ENCODE measurements around the gene MAN2A1.

The MAN2A1 gene

GRCh38 chr5:109769597-109770291 lies 80.0 kb downstream of the MAN2A1 start:
- H3K9me3 ChIP-seq = no peaks in the 10 kb centered on the region
- no peak for TF ChIP-seq CTCF (IDR thresholded peaks at IDR 0.05)
- H3K4me3 ChIP-seq (ENCODE audit: low read depth in 1 of 2, low read length in 1 of 2) = no peak overlapping the region
- no peaks in the 10 kb centered on the region for H3K4me1 ChIP-seq (ENCODE audit: control insufficient read depth in 1 of 2, insufficient read depth in 1 of 2, low read depth in 1 of 2, low read length in 1 of 2)
- H3K27me3 ChIP-seq = no peaks in the 10 kb centered on the region
- peaks cover 26% of the 10 kb centered on the region for H3K36me3 ChIP-seq
- H3K27ac ChIP-seq = no peak overlapping the region

GRCh38 chr5:109775130-109775529 lies 85.4 kb downstream of the MAN2A1 start:
- H3K27ac ChIP-seq = no peak overlapping the region
- TF ChIP-seq CTCF (IDR thresholded peaks at IDR 0.05) = no peak
- no peaks in the 10 kb centered on the region for H3K27me3 ChIP-seq
- no peaks in the 10 kb centered on the region for H3K9me3 ChIP-seq
- no peaks in the 10 kb centered on the region for H3K4me1 ChIP-seq (ENCODE audit: control insufficient read depth in 1 of 2, insufficient read depth in 1 of 2, low read depth in 1 of 2, low read length in 1 of 2)
- H3K36me3 ChIP-seq = peaks cover 21% of the 10 kb centered on the region
- no peak overlapping the region for H3K4me3 ChIP-seq (ENCODE audit: low read depth in 1 of 2, low read length in 1 of 2)

- no peaks in the 10 kb centered on the region for H3K9me3 ChIP-seq
- H3K36me3 ChIP-seq = peaks cover 6% of the 10 kb centered on the region
- H3K4me3 ChIP-seq (ENCODE audit: low read depth in 1 of 2, low read length in 1 of 2) = no peak overlapping the region
- no peaks in the 10 kb centered on the region for H3K27me3 ChIP-seq
- TF ChIP-seq CTCF (IDR thresholded peaks at IDR 0.05) = no peak
- no peaks in the 10 kb centered on the region for H3K4me1 ChIP-seq (ENCODE audit: control insufficient read depth in 1 of 2, insufficient read depth in 1 of 2, low read depth in 1 of 2, low read length in 1 of 2)
- H3K27ac ChIP-seq = no peak overlapping the region
Measured at GRCh38 chr5:109779036-109779735, 89.5 kb downstream of the MAN2A1 start.

GRCh38 chr5:109784687-109785086 lies 95.0 kb downstream of the MAN2A1 start:
- H3K36me3 ChIP-seq = peaks cover 7% of the 10 kb centered on the region
- no peaks in the 10 kb centered on the region for H3K4me1 ChIP-seq (ENCODE audit: control insufficient read depth in 1 of 2, insufficient read depth in 1 of 2, low read depth in 1 of 2, low read length in 1 of 2)
- no peak overlapping the region for H3K4me3 ChIP-seq (ENCODE audit: low read depth in 1 of 2, low read length in 1 of 2)
- H3K27ac ChIP-seq = no peak overlapping the region
- H3K27me3 ChIP-seq = no peaks in the 10 kb centered on the region
- no peaks in the 10 kb centered on the region for H3K9me3 ChIP-seq
- TF ChIP-seq CTCF (IDR thresholded peaks at IDR 0.05) = no peak

GRCh38 chr5:109786206-109786855 lies 96.6 kb downstream of the MAN2A1 start:
- TF ChIP-seq CTCF (IDR thresholded peaks at IDR 0.05) = no peak
- Histone ChIP-seq H3K9me3 (no peaks in the 10 kb centered on the region), H3K27ac (no peak overlapping the region), H3K36me3 (peaks cover 7% of the 10 kb centered on the region), H3K4me3 (ENCODE audit: low read depth in 1 of 2, low read length in 1 of 2) (no peak overlapping the region), H3K4me1 (ENCODE audit: control insufficient read depth in 1 of 2, insufficient read depth in 1 of 2, low read depth in 1 of 2, low read length in 1 of 2) (no peaks in the 10 kb centered on the region), H3K27me3 (no peaks in the 10 kb centered on the region)
